CD4-positive, alpha-beta T cell treated with Interleukin-21 for 1 hour (primary cell): ENCODE results near the gene VAPB.
"Not testable (repeated sequence)": the region's sequence is repeated elsewhere in the genome, so short reads cannot be mapped to it uniquely, and the experiment has no call there.

ENCODE experiments used
- DNase-seq: peaks from one replicate; pipeline ENCODE4 v3.0.0-alpha.2; 2020

Gene VAPB

DNA sequence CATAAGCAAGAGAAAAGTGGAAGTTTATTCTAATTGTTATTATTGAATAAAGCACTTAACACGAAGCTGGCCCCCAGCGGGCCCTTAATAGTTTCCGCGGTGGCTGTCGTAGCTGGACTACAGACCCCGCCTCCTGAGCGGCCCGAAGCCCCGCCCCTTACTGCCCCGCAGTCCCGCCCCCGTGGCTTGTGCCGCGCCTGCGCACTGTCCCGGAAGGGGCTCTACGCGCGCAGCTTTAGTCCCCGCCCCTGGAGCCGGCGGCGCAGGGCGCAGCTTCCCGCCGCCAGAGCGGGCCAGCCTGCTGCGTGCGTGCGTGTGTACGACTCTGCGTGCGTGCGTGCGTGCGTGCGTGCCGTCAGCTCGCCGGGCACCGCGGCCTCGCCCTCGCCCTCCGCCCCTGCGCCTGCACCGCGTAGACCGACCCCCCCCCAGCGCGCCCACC is at the start of gene VAPB:
Gene VAPB (plus strand): TSS at position 348 of the 442 bp plus-strand sequence. CDS start 231 bp downstream, outside the sequence.
- DNase-seq, result peak; percentile 97

GRCh38 chr20:58339741-58340140 is 49.3 kb upstream of the VAPB start:
- DNase-seq, result no peak

- DNase-seq, result no peak
These were observed 48.9 kb upstream of the VAPB start for GRCh38 chr20:58340151-58340550.

DNA sequence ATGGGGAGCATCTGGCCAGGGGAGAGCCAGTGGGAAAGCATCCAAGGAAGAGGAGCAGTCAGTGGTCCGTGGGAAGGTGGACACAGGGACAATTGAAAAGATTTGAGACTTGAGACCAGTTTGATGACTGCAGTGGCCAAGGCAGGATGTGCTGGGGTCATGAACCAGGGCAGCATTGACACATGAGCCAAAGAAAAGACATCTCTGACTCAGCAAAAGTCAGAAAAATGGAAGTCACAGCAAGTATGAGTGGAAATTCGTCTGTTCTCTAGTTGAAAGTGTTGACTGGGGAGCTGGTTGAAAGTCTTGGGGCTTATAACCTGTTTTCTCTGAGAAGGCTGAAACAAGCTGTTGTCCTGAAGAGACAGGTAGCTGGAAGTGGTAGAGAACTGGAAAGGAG is 48.2 kb upstream of the VAPB start:
- no peak for DNase-seq

- DNase-seq, result no peak
These were observed 46.7 kb upstream of the VAPB start for GRCh38 chr20:58342104-58342945.

GRCh38 chr20:58344741-58345140 is 44.3 kb upstream of the VAPB start:
- DNase-seq, result no peak

- no peak for DNase-seq
These were observed 39.5 kb upstream of the VAPB start for GRCh38 chr20:58349570-58349969.

GRCh38 chr20:58352468-58352867 is 36.6 kb upstream of the VAPB start:
- DNase-seq, result no peak

- no peak for DNase-seq
These were observed 29.6 kb upstream of the VAPB start for GRCh38 chr20:58359441-58359840.

DNA sequence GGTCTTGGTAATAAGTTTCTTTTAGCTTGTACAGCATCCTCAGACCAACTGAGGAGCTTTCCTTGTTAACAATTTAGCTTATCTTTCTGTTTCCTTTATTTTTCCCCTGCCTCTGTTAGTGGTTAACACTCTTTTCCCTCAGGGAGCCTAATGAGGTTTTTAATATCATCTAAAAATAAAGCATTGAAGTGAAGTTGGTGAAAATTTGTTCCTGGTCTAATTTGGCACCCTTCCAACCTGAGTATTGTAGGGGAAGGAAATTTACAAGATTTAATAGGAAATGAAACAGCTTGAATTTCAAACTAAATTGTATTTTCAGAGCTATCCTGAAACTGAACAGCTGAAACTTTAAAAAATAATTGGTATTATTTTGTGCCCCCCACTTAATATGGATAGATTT is 28.1 kb upstream of the VAPB start:
- DNase-seq, result no peak

GRCh38 chr20:58361481-58362205 is 27.4 kb upstream of the VAPB start:
- no peak for DNase-seq

- DNase-seq, result no peak
These were observed 26.9 kb upstream of the VAPB start for GRCh38 chr20:58362206-58362516.

GRCh38 chr20:58362970-58363369 is 26.1 kb upstream of the VAPB start:
- no peak for DNase-seq

GRCh38 chr20:58366866-58367265 is 22.2 kb upstream of the VAPB start:
- DNase-seq, result no peak

DNA sequence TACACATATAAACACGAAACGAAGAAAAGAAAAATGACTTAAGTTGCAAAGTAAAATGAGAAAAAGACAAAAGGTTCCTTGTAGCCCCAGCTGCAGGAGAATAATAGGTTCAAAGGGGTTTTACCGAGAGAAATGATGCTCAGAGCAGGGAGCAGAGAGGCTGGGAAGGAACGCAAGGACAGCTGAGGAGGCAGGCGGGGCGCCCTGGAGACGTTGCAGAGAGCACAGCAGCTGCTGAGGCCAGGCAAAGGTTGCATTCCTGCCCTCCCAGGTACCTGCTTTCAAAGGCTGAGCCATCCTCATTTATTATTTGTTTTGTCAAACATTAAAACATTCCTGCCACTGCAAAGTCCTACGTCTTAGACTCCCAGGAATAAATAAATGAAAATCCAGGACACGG is 16.2 kb upstream of the VAPB start:
- no peak for DNase-seq

DNA sequence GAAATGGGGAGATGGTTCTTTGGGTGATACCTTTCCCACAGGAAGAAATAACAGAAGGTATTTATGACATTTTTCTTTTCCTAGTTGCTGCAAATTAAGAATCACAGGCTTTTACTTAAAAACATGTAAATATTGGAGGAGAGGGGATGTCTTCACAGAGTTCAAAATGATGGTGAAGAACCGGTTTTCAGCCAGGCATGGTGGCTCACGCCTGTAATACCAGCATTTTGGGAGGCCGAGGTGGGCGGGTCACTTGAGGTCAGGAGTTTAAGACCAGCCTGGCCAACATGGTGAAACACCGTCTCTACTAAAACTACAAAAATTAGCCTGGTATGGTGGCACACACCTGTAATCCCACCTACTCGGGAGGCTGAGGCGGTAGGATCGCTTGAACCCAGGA is 15.7 kb upstream of the VAPB start:
- not testable (repeated sequence) for DNase-seq

GRCh38 chr20:58374027-58374850 is 14.8 kb upstream of the VAPB start:
- DNase-seq, result no peak

GRCh38 chr20:58374906-58375758 is 13.9 kb upstream of the VAPB start:
- no peak for DNase-seq

DNA sequence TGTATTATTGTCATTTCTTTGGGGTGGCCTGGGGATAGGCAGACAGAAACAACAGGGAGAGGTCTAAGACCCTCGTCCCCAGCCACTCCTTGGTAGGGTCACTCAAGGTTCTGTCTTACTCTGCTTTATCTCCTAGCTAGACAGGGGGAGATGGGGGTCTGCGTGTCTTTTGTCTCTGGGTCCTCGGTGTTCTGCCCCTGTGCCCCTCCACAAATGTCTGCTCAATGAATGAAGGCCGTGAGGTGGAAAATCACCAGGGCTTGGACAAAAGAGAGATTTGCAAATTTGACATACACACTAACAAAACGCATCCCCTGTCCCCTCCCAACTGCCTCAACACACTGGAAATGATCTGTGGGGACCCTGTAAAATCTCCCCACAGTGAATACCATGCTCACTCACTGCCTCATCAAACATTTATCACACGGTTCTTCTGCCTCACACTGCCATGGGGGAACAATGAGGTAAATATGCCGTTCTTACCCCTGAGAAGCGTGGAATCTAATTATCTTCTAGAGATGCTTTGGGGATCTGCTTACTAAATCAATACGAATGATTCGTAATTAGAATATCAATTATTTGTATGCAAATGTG is 13.2 kb upstream of the VAPB start:
- no peak for DNase-seq

- DNase-seq, result no peak
These were observed 12.0 kb upstream of the VAPB start for GRCh38 chr20:58377017-58377416.

DNA sequence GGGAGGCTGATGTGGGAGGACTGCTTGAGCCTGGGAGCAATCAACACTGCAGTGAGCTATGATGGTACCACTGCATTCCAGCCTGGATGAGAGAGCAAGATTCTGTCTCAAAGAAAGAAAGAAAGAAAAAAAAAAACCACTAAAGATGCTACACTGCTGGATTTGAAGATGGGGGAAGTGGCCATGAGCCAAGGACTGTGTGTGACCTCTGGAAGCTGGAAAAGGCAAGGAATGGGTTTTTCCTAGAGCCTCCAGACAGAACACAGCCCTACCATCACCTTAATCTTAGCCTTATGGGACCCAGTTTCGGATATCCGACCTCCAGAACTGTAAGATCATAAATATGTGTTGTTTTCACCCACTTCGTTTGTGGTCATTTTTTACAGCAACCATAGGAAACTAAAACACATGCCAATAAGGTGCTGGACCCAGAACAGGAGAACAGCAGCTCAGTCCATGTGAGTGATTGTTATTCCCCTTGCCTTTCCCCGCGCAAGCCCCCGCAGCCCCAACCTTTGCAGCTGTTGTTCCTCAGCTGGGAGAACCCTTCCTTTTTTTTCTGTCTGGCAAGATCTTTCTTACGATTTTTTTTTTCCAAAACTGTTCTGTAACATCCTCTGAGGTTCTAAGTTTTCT is 11.1 kb upstream of the VAPB start:
- no peak for DNase-seq

- DNase-seq, result no peak
These were observed 10.3 kb upstream of the VAPB start for GRCh38 chr20:58378704-58379103.
